ENCODE results near the gene STARD10. TPM values are rescaled to one million over a fixed set of nuclear protein-coding genes. Genes with fewer than 3 reads are reported as not detected.

STARD10 gene
- total and polyA plus RNA-seq, 9 of the 15 experiments (the other 6 are each of a cell fraction or from before 2014, with no cell fraction given), result 0.15 to 52.9 (median 32.3) TPM

DNA sequence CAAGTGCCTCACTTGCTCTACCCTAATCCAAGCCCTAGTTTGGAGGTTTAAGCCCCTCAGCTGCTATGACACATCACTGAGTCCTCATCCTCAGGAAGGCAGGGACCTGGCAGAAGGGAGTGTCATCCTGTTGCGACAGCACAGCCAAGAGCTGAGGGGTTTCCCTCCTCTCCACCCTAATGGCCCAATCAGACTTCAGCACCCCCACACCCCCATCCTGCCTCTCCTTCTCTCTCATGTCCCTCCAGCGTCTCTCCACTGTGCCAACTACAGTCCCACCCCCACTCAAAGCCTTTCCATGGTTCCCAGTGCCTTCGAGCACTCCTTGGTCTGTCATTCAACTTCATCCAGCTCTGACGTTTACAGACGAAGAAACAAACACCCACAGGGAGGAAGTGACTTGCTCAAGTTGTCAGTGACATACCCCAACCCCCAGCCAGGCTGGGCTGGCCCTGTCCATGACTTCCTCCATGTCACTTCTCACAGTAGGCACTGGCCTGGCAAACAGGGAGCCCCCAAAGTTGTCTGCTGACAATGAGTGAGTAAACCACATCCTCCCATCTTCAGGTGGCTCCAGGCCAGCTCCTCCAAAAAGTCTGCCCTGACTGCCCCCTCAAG is 57.3 kb downstream of the STARD10 start (continued):
- TF ChIP-seq, protein P1, sequence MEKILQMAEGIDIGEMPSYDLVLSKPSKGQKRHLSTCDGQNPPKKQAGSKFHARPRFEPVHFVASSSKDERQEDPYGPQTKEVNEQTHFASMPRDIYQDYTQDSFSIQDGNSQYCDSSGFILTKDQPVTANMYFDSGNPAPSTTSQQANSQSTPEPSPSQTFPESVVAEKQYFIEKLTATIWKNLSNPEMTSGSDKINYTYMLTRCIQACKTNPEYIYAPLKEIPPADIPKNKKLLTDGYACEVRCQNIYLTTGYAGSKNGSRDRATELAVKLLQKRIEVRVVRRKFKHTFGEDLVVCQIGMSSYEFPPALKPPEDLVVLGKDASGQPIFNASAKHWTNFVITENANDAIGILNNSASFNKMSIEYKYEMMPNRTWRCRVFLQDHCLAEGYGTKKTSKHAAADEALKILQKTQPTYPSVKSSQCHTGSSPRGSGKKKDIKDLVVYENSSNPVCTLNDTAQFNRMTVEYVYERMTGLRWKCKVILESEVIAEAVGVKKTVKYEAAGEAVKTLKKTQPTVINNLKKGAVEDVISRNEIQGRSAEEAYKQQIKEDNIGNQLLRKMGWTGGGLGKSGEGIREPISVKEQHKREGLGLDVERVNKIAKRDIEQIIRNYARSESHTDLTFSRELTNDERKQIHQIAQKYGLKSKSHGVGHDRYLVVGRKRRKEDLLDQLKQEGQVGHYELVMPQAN (IDR thresholded peaks at IDR 0.05; ENCODE audit: borderline replicate concordance), result no peak
- TF ChIP-seq TAL1 (IDR thresholded peaks at IDR 0.05) (no peak), HMGN3 (IDR thresholded peaks at IDR 0.05; ENCODE audit: borderline replicate concordance, extremely low read depth, insufficient read length, low read depth, low read length) (no peak), MTA2 (IDR thresholded peaks at IDR 0.05; ENCODE audit: low read depth) (no peak; the same call in 1 of the 2 replicates), ZNF696 (CRISPR knock-in tag; conservative IDR thresholded peaks at IDR 0.05) (no peak), SAFB2 (IDR thresholded peaks at IDR 0.05; ENCODE audit: borderline replicate concordance, low read depth, low read length, severe bottlenecking) (no peak), NCOR1 (IDR thresholded peaks at IDR 0.05) (no peak), SMARCE1 (IDR thresholded peaks at IDR 0.05) (0 out of 2 replicates have a peak, but pooled peaks have one; percentile 41), ZNF668 (CRISPR knock-in tag; IDR thresholded peaks at IDR 0.05) (no peak), MTA3 (IDR thresholded peaks at IDR 0.05; ENCODE audit: borderline replicate concordance) (no peak), PRMT5 (CRISPR knock-in tag; IDR thresholded peaks at IDR 0.05) (no peak), SMARCC2 (IDR thresholded peaks at IDR 0.05; ENCODE audit: low read depth) (no peak), SIX5 (IDR thresholded peaks at IDR 0.05; ENCODE audit: borderline replicate concordance in 1 of 2, insufficient read depth in 1 of 2, low read depth in 1 of 2, low read length in 2 of 2) (no peak), ZNF699 (CRISPR knock-in tag; IDR thresholded peaks at IDR 0.05; ENCODE audit: insufficient replicate concordance) (no peak), SPI1 (IDR thresholded peaks at IDR 0.05; ENCODE audit: borderline replicate concordance, low read depth, low read length) (peak; percentile 96), TGIF2 (CRISPR knock-in tag; IDR thresholded peaks at IDR 0.05) (no peak)
- TF ChIP-seq, protein P2, sequence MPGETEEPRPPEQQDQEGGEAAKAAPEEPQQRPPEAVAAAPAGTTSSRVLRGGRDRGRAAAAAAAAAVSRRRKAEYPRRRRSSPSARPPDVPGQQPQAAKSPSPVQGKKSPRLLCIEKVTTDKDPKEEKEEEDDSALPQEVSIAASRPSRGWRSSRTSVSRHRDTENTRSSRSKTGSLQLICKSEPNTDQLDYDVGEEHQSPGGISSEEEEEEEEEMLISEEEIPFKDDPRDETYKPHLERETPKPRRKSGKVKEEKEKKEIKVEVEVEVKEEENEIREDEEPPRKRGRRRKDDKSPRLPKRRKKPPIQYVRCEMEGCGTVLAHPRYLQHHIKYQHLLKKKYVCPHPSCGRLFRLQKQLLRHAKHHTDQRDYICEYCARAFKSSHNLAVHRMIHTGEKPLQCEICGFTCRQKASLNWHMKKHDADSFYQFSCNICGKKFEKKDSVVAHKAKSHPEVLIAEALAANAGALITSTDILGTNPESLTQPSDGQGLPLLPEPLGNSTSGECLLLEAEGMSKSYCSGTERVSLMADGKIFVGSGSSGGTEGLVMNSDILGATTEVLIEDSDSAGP (CRISPR knock-in tag; IDR thresholded peaks at IDR 0.05), result no peak
- TF ChIP-seq, protein P3, sequence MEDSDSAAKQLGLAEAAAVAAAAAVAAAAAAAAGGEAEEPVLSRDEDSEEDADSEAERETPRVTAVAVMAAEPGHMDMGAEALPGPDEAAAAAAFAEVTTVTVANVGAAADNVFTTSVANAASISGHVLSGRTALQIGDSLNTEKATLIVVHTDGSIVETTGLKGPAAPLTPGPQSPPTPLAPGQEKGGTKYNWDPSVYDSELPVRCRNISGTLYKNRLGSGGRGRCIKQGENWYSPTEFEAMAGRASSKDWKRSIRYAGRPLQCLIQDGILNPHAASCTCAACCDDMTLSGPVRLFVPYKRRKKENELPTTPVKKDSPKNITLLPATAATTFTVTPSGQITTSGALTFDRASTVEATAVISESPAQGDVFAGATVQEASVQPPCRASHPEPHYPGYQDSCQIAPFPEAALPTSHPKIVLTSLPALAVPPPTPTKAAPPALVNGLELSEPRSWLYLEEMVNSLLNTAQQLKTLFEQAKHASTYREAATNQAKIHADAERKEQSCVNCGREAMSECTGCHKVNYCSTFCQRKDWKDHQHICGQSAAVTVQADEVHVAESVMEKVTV (CRISPR knock-in tag; IDR thresholded peaks at IDR 0.05), result no peak
- TF ChIP-seq, protein P4, sequence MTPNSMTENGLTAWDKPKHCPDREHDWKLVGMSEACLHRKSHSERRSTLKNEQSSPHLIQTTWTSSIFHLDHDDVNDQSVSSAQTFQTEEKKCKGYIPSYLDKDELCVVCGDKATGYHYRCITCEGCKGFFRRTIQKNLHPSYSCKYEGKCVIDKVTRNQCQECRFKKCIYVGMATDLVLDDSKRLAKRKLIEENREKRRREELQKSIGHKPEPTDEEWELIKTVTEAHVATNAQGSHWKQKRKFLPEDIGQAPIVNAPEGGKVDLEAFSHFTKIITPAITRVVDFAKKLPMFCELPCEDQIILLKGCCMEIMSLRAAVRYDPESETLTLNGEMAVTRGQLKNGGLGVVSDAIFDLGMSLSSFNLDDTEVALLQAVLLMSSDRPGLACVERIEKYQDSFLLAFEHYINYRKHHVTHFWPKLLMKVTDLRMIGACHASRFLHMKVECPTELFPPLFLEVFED (CRISPR knock-in tag; conservative IDR thresholded peaks at IDR 0.05), result 0 out of 2 replicates have a peak, but pooled peaks have one; percentile 39
- TF ChIP-seq, protein P5, sequence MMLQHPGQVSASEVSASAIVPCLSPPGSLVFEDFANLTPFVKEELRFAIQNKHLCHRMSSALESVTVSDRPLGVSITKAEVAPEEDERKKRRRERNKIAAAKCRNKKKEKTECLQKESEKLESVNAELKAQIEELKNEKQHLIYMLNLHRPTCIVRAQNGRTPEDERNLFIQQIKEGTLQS (IDR thresholded peaks at IDR 0.05), result peak; percentile 82
- TF ChIP-seq, protein P5 (CRISPR knock-in tag; conservative IDR thresholded peaks at IDR 0.05), result no peak

Data from K562 (cell line).